Glutamatergic neuron (in vitro differentiated cells): ENCODE results near the gene GSTM2. TPM values are rescaled to one million over a fixed set of nuclear protein-coding genes. Genes with fewer than 3 reads are reported as not detected.

Experiments used
- DNase-seq: peaks from one replicate; pipeline ENCODE4 v3.0.0; 2022
- H3K27ac Mint-ChIP-seq: one replicate; pipeline ENCODE4 v1.8.0; 2020; ENCODE audit warnings: mild to moderate bottlenecking, mixed read lengths, inconsistent platforms; ENCODE audit not compliant: unreplicated experiment
- H3K27me3 Mint-ChIP-seq: one replicate; pipeline ENCODE4 v1.8.0; 2020; ENCODE audit warnings: mild to moderate bottlenecking, moderate library complexity, mixed read lengths, inconsistent platforms; ENCODE audit not compliant: unreplicated experiment
- H3K36me3 Mint-ChIP-seq: one replicate; pipeline ENCODE4 v1.8.0; 2020; ENCODE audit warnings: mild to moderate bottlenecking, mixed read lengths, inconsistent platforms; ENCODE audit not compliant: unreplicated experiment
- H3K4me1 Mint-ChIP-seq: one replicate; pipeline ENCODE4 v1.8.0; 2020; ENCODE audit warnings: mild to moderate bottlenecking, low read depth, mixed read lengths, inconsistent platforms; ENCODE audit not compliant: unreplicated experiment
- H3K4me3 Mint-ChIP-seq: one replicate; pipeline ENCODE4 v1.8.0; 2020; ENCODE audit warnings: mild to moderate bottlenecking, mixed read lengths, inconsistent platforms; ENCODE audit not compliant: unreplicated experiment
- H3K9me3 Mint-ChIP-seq: one replicate; pipeline ENCODE4 v1.8.0; 2020; ENCODE audit warnings: mild to moderate bottlenecking, moderate library complexity, mixed read lengths, inconsistent platforms; ENCODE audit not compliant: unreplicated experiment
- total RNA-seq: library from RNA; stranded (reverse); fragmentation: NEBNext Ultra II Directional; extraction: Animal tissue kit (Norgen Biotek cat#: 25700); gene quantifications from one replicate; pipeline ENCODE4 v1.2.1, GENCODE V29; 2021; ENCODE audit not compliant: unreplicated experiment
- TF ChIP-seq, protein P1 (sequence below): fragments of 200-600 bp; sonication (generic); IDR thresholded peaks from one replicate; pipeline ENCODE4 v1.5.0; 2021; ENCODE audit not compliant: partially characterized antibody, unreplicated experiment

The GSTM2 gene
- total RNA-seq, 1 donor from 2014 or later: 33.6 TPM

- H3K4me3 Mint-ChIP-seq: no peak overlapping the region
- peaks cover 8% of the 10 kb centered on the region for H3K27me3 Mint-ChIP-seq
- H3K27ac Mint-ChIP-seq: peak overlapping the region; percentile 48
- H3K9me3 Mint-ChIP-seq: peaks cover 4% of the 10 kb centered on the region
- no peaks in the 10 kb centered on the region for H3K36me3 Mint-ChIP-seq
- peaks cover 19% of the 10 kb centered on the region for H3K4me1 Mint-ChIP-seq
- peak; percentile 43 for DNase-seq
- TF ChIP-seq, protein P1, sequence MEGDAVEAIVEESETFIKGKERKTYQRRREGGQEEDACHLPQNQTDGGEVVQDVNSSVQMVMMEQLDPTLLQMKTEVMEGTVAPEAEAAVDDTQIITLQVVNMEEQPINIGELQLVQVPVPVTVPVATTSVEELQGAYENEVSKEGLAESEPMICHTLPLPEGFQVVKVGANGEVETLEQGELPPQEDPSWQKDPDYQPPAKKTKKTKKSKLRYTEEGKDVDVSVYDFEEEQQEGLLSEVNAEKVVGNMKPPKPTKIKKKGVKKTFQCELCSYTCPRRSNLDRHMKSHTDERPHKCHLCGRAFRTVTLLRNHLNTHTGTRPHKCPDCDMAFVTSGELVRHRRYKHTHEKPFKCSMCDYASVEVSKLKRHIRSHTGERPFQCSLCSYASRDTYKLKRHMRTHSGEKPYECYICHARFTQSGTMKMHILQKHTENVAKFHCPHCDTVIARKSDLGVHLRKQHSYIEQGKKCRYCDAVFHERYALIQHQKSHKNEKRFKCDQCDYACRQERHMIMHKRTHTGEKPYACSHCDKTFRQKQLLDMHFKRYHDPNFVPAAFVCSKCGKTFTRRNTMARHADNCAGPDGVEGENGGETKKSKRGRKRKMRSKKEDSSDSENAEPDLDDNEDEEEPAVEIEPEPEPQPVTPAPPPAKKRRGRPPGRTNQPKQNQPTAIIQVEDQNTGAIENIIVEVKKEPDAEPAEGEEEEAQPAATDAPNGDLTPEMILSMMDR: no peak
These were observed 43.5 kb upstream of the GSTM2 start for GRCh38 chr1:109624201-109625010.

GRCh38 chr1:109625176-109625575 lies 42.7 kb upstream of the GSTM2 start:
- no peak for DNase-seq
- Mint-ChIP-seq H3K4me1 (peaks cover 19% of the 10 kb centered on the region), H3K9me3 (peaks cover 7% of the 10 kb centered on the region), H3K36me3 (no peaks in the 10 kb centered on the region), H3K27me3 (peaks cover 7% of the 10 kb centered on the region), H3K4me3 (peak overlapping the region; percentile 55), H3K27ac (no peak overlapping the region)
- TF ChIP-seq, protein P1: no peak

DNA sequence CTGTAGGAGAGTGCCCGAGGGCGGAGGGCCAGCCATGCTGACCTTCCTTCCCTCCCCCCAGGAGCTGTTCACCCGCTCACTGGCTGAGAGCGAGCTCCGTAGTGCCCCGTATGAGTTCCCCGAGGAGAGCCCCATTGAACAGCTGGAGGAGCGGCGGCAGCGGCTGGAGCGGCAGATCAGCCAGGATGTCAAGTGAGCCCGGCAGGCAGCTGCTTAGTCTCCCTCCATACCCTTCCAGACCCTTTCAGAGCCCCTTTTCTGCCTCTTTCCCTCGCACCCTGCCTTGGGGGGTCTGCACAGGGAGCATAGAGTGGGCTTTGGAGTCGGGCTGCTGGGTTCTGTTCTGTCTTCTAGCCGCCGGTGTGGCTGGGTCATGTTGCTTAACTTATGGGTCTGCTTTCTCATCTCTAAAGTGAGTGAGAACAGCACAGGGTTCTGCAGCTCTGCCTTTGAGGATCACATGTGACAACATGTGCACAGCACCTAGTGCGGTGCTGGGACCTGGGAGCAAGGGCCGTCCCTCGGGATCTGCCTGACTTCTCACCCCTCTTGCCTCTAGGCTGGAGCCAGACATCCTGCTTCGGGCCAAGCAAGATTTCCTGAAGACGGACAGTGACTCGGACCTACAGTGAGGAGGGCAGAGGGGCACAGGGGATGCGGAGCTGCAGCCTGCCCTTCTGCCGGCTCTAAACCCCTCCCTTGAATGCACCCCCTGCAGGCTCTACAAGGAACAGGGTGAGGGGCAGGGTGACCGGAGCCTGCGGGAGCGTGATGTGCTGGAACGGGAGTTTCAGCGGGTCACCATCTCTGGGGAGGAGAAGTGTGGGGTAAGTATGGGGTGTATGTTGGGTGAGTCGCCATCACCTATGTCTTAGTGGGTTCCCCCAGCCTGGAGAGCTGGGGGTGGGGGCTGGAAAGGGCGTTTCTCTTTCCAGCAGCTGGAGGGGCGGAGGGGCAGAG lies 42.0 kb upstream of the GSTM2 start:
- Mint-ChIP-seq H3K36me3 (no peaks in the 10 kb centered on the region), H3K4me1 (peaks cover 19% of the 10 kb centered on the region), H3K27ac (peak overlapping the region; percentile 52), H3K27me3 (peaks cover 7% of the 10 kb centered on the region), H3K4me3 (peak overlapping the region; percentile 55), H3K9me3 (peaks cover 7% of the 10 kb centered on the region)
- TF ChIP-seq, protein P1: no peak
- DNase-seq: peak; percentile 55

GRCh38 chr1:109626682-109627408 lies 41.0 kb upstream of the GSTM2 start:
- H3K36me3 Mint-ChIP-seq: no peaks in the 10 kb centered on the region
- no peak for DNase-seq
- H3K27ac Mint-ChIP-seq: no peak overlapping the region

More at GRCh38 chr1:109626682-109627408, 41.0 kb upstream of the GSTM2 start:
- H3K9me3 Mint-ChIP-seq: peaks cover 9% of the 10 kb centered on the region
- no peak overlapping the region for H3K4me3 Mint-ChIP-seq
- peaks cover 16% of the 10 kb centered on the region for H3K4me1 Mint-ChIP-seq
- TF ChIP-seq, protein P1: no peak
- peaks cover 7% of the 10 kb centered on the region for H3K27me3 Mint-ChIP-seq
